Esophagus squamous epithelium (tissue), 4 donors: ENCODE data around the gene DUSP22.

Source experiments
- CTCF ChIP-seq, 6 experiments: fragments of 450-650 bp in 4 of 6; fragments of 200-600 bp in 2 of 6; sonication (generic) in 2 of 6; IDR thresholded peaks; one replicate each; pipeline ENCODE4 v1.5.1; 2016 to 2019; ENCODE audit warnings: antibody characterized with exemption in 6 of 6, mild to moderate bottlenecking in 4 of 6, moderate library complexity in 4 of 6
- POLR2A ChIP-seq, 4 donors: fragments of 450-650 bp; IDR thresholded peaks; one replicate each; pipeline ENCODE4 v1.6.1; 2017; ENCODE audit warnings: antibody characterized with exemption in 4 of 4, mild to moderate bottlenecking in 4 of 4, moderate library complexity in 3 of 4

GRCh38 chr6:308768-309167 lies 16.5 kb downstream of the DUSP22 start:
- TF ChIP-seq CTCF (IDR thresholded peaks at IDR 0.05) (no peak), POLR2A (IDR thresholded peaks at IDR 0.05) (no peak)
